Activated naive CD4-positive, alpha-beta T cell treated with anti-CD3 and anti-CD28 coated beads, Interleukin-2, amount 10 ng/mL, durations not matched to agents 7 days and 5 days (primary cell): ENCODE data around the gene ARVCF.

Experiments
- CTCF ChIA-PET: fragments of 350-600 bp; sonication (Branson Sonifier 250); formaldehyde crosslinking; loops from one replicate; lab custom pipeline; 2021; ENCODE audit warnings: antibody characterized with exemption; lab: Charles Lee
- DNase-seq: peaks from one replicate; pipeline ENCODE4 v3.0.0-alpha.2; 2020
- H3K27ac Mint-ChIP-seq: one replicate; pipeline ENCODE4 v1.8.0; 2021; ENCODE audit warnings: mild to moderate bottlenecking, moderate library complexity, mixed read lengths
- H3K27me3 Mint-ChIP-seq: one replicate; pipeline ENCODE4 v1.8.0; 2021; ENCODE audit warnings: mild to moderate bottlenecking, mixed read lengths
- H3K36me3 Mint-ChIP-seq: one replicate; pipeline ENCODE4 v1.8.0; 2021; ENCODE audit warnings: mixed read lengths
- H3K4me1 Mint-ChIP-seq: one replicate; pipeline ENCODE4 v1.8.0; 2021; ENCODE audit warnings: mixed read lengths
- H3K4me3 Mint-ChIP-seq: one replicate; pipeline ENCODE4 v1.8.0; 2021; ENCODE audit warnings: mild to moderate bottlenecking, moderate library complexity, mixed read lengths
- H3K9me3 Mint-ChIP-seq: one replicate; pipeline ENCODE4 v1.8.0; 2021; ENCODE audit warnings: mixed read lengths

ARVCF gene

GRCh38 chr22:20028855-20029549 is 12.4 kb upstream of the ARVCF start:
- Mint-ChIP-seq H3K4me3 (no peak overlapping the region), H3K9me3 (no peaks in the 10 kb centered on the region), H3K4me1 (peaks cover 28% of the 10 kb centered on the region), H3K27ac (no peak overlapping the region), H3K36me3 (peaks cover 2% of the 10 kb centered on the region), H3K27me3 (no peaks in the 10 kb centered on the region)
- CTCF ChIA-PET = no interaction called here
- DNase-seq = no peak

GRCh38 chr22:20027966-20028854 is 11.6 kb upstream of the ARVCF start:
- Mint-ChIP-seq H3K36me3 (peaks cover 4% of the 10 kb centered on the region), H3K4me1 (peaks cover 30% of the 10 kb centered on the region), H3K27ac (no peak overlapping the region), H3K27me3 (no peaks in the 10 kb centered on the region), H3K9me3 (no peaks in the 10 kb centered on the region), H3K4me3 (no peak overlapping the region)
- CTCF ChIA-PET = interaction anchor here (0.9 to 1.4 kb wide), 2 partner anchors 13 to 58 kb away, joined by 3 to 4 read pairs; no protein-coding TSS in a partner anchor
- peak; percentile 45 for DNase-seq

GRCh38 chr22:20026996-20027601 is 10.5 kb upstream of the ARVCF start:
- Mint-ChIP-seq H3K36me3 (peaks cover 7% of the 10 kb centered on the region), H3K27ac (no peak overlapping the region), H3K4me3 (no peak overlapping the region), H3K27me3 (no peaks in the 10 kb centered on the region), H3K4me1 (peaks cover 34% of the 10 kb centered on the region), H3K9me3 (no peaks in the 10 kb centered on the region)
- DNase-seq = no peak
- CTCF ChIA-PET = interaction anchor here (0.9 to 1.4 kb wide), 2 partner anchors 12 to 57 kb away, joined by 3 to 4 read pairs; no protein-coding TSS in a partner anchor

- no peak overlapping the region for H3K4me3 Mint-ChIP-seq
- H3K36me3 Mint-ChIP-seq = peaks cover 7% of the 10 kb centered on the region
- CTCF ChIA-PET = interaction anchor here (1.4 kb wide), 1 partner anchor 11 kb away, joined by 3 read pairs; no protein-coding TSS in a partner anchor
- no peak for DNase-seq
- H3K27me3 Mint-ChIP-seq = no peaks in the 10 kb centered on the region
- no peaks in the 10 kb centered on the region for H3K9me3 Mint-ChIP-seq
- peak overlapping the region; percentile 52 for H3K27ac Mint-ChIP-seq
- H3K4me1 Mint-ChIP-seq = peaks cover 33% of the 10 kb centered on the region
Observed at GRCh38 chr22:20026204-20026908, 9.7 kb upstream of the ARVCF start.

GRCh38 chr22:20025401-20026203 is 9.0 kb upstream of the ARVCF start:
- Mint-ChIP-seq H3K27ac (no peak overlapping the region), H3K36me3 (peaks cover 7% of the 10 kb centered on the region), H3K4me1 (peaks cover 30% of the 10 kb centered on the region), H3K9me3 (no peaks in the 10 kb centered on the region), H3K27me3 (no peaks in the 10 kb centered on the region), H3K4me3 (no peak overlapping the region)
- CTCF ChIA-PET = no interaction called here
- DNase-seq = no peak

GRCh38 chr22:20024650-20025397 is 8.2 kb upstream of the ARVCF start:
- Mint-ChIP-seq H3K4me3 (no peak overlapping the region), H3K4me1 (peaks cover 34% of the 10 kb centered on the region)
- CTCF ChIA-PET = no interaction called here

GRCh38 chr22:20024225-20024624 is 7.6 kb upstream of the ARVCF start:
- Mint-ChIP-seq H3K4me3 (no peak overlapping the region), H3K27ac (no peak overlapping the region), H3K9me3 (no peaks in the 10 kb centered on the region), H3K27me3 (peaks cover 7% of the 10 kb centered on the region), H3K4me1 (peaks cover 34% of the 10 kb centered on the region), H3K36me3 (peaks cover 7% of the 10 kb centered on the region)
- CTCF ChIA-PET = no interaction called here
- DNase-seq = no peak

More at GRCh38 chr22:20024650-20025397, 8.2 kb upstream of the ARVCF start:
- no peaks in the 10 kb centered on the region for H3K9me3 Mint-ChIP-seq
- H3K27ac Mint-ChIP-seq = no peak overlapping the region
- H3K27me3 Mint-ChIP-seq = peaks cover under 1% of the 10 kb centered on the region
- peaks cover 7% of the 10 kb centered on the region for H3K36me3 Mint-ChIP-seq
- no peak for DNase-seq

- Mint-ChIP-seq H3K36me3 (peaks cover 7% of the 10 kb centered on the region), H3K4me3 (peak overlapping the region; percentile 40), H3K9me3 (no peaks in the 10 kb centered on the region), H3K27me3 (peaks cover 18% of the 10 kb centered on the region), H3K4me1 (peaks cover 34% of the 10 kb centered on the region), H3K27ac (no peak overlapping the region)
- no peak for DNase-seq
- CTCF ChIA-PET = no interaction called here
Observed at GRCh38 chr22:20022978-20023613, 6.5 kb upstream of the ARVCF start.

GRCh38 chr22:20022231-20022977 is 5.8 kb upstream of the ARVCF start:
- no peak for DNase-seq
- Mint-ChIP-seq H3K27me3 (peaks cover 25% of the 10 kb centered on the region), H3K36me3 (peaks cover 7% of the 10 kb centered on the region), H3K9me3 (no peaks in the 10 kb centered on the region), H3K4me1 (peaks cover 36% of the 10 kb centered on the region), H3K4me3 (peak overlapping the region; percentile 90), H3K27ac (peak overlapping the region; percentile 65)
- CTCF ChIA-PET = no interaction called here

- DNase-seq = no peak
- CTCF ChIA-PET = no interaction called here
- peak overlapping the region; percentile 90 for H3K4me3 Mint-ChIP-seq
- H3K27ac Mint-ChIP-seq = peak overlapping the region; percentile 87
- H3K27me3 Mint-ChIP-seq = peaks cover 34% of the 10 kb centered on the region
- H3K4me1 Mint-ChIP-seq = peaks cover 40% of the 10 kb centered on the region
- no peaks in the 10 kb centered on the region for H3K9me3 Mint-ChIP-seq
- H3K36me3 Mint-ChIP-seq = peaks cover 7% of the 10 kb centered on the region
Observed at GRCh38 chr22:20021196-20022181, 4.9 kb upstream of the ARVCF start.
